Endothelial cell of umbilical vein (primary cell): ENCODE results near the gene EMC8.

Source experiments
- CTCF ChIP-seq, 2 donors: IDR thresholded peaks; 1 replicate in 1 of 2; 2 replicates in 1 of 2; pipeline ENCODE4 v1.5.1; 2011; ENCODE audit warnings: low read length in 2 of 2, mild to moderate bottlenecking in 2 of 2, moderate library complexity in 2 of 2, control low read depth in 1 of 2, inconsistent platforms in 1 of 2, low read depth in 1 of 2; ENCODE audit not compliant: insufficient read depth in 1 of 2; ENCODE audit errors: extremely low read depth in 1 of 2
- EZH2 ChIP-seq: IDR thresholded peaks from 2 replicates; pipeline ENCODE4 v1.6.1; 2012; ENCODE audit warnings: borderline replicate concordance, low read depth, mild to moderate bottlenecking, moderate library complexity, low read length, inconsistent platforms; ENCODE audit not compliant: severe bottlenecking
- FOS ChIP-seq: IDR thresholded peaks from 2 replicates; pipeline ENCODE4 v1.6.1; 2011; ENCODE audit warnings: mild to moderate bottlenecking, low read length, moderate library complexity, borderline replicate concordance; ENCODE audit not compliant: insufficient read depth
- GATA2 ChIP-seq: IDR thresholded peaks from 2 replicates; pipeline ENCODE4 v1.7.0; 2011; ENCODE audit warnings: low read depth, mild to moderate bottlenecking, moderate library complexity, mixed read lengths, low read length; ENCODE audit not compliant: insufficient read length, insufficient read depth
- JUN ChIP-seq: IDR thresholded peaks from 2 replicates; pipeline ENCODE4 v1.6.1; 2011; ENCODE audit warnings: borderline replicate concordance, low read depth; ENCODE audit not compliant: insufficient read length, insufficient read depth
- MAX ChIP-seq: IDR thresholded peaks from 2 replicates; pipeline ENCODE4 v1.6.1; 2011; ENCODE audit not compliant: insufficient read depth, insufficient read length
- MYC ChIP-seq: IDR thresholded peaks from one replicate; pipeline ENCODE4 v1.6.1; 2011; ENCODE audit warnings: mild to moderate bottlenecking, low read depth, low read length
- POLR2A ChIP-seq: IDR thresholded peaks from 2 replicates; pipeline ENCODE4 v1.6.1; 2012; ENCODE audit warnings: low read depth, mild to moderate bottlenecking, control low read depth, low read length
- POLR2AphosphoS5 ChIP-seq: IDR thresholded peaks from 2 replicates; pipeline ENCODE4 v1.6.1; 2012; ENCODE audit warnings: low read depth, mild to moderate bottlenecking, control low read depth, low read length, moderate library complexity; ENCODE audit not compliant: insufficient read depth

DNA sequence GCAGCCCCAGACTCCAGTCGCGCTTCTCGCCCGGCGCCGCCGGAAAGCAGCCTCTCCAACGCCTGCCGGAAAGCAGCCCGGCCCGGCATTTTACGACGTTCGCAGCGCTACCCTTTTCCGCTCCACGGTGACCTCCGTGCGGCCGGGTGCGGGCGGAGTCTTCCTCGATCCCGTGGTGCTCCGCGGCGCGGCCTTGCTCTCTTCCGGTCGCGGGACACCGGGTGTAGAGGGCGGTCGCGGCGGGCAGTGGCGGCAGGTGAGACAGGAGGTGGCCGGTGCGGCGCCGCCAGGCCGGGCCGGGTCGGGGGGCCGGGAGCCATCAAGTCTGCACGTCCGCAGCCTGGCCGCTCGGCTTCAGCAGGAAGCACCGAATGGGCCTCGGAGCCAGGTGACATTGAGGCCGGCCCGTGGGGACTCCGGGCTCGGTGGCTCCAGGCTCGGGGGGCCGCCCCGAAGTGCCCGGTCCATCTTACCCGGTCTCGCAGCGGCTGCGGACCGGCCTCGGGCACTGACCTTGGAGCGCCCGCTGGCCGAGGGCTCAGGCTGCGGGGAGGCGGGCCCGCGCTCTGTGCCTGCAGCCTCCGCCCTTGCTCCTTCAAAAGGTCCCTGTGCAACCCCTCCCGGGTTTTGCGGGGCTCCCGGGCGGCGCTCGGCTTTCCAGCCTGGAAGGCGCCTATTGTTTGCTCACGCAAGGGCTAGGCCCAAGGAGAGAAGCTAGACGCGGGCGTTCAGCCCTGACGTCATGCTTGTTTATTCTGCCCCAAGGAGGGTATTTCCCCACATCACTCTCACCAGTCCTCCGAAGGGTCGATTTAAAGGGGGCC is at the start of gene EMC8, which contains the start of gene COX4I1:
- TF ChIP-seq POLR2A: peak; percentile 79
- no peak for TF ChIP-seq CTCF (IDR thresholded peaks at IDR 0.05; ENCODE audit: extremely low read depth in 1 of 2, insufficient read depth in 1 of 2, low read depth in 1 of 2, low read length in 2 of 2)
- TF ChIP-seq EZH2: no peak
- TF ChIP-seq POLR2AphosphoS5: peak; percentile 70
- peak; percentile 3 for TF ChIP-seq JUN
- peak; percentile 19 for TF ChIP-seq MAX
- TF ChIP-seq GATA2: no peak
- TF ChIP-seq FOS: no peak
- TF ChIP-seq MYC: no peak
